MM.1S (cell line): ENCODE data around the gene ADAMTS7.
"Not testable (repeated sequence)": the region's sequence is repeated elsewhere in the genome, so short reads cannot be mapped to it uniquely, and the experiment has no call there.

Experiments used
- EZH2 ChIP-seq: fragments of 300-600 bp; sonication (generic); optimal IDR thresholded peaks from 2 replicates; pipeline ENCODE3; 2017; ENCODE audit warnings: low read depth, mild to moderate bottlenecking, antibody characterized with exemption, low read length, mixed read lengths
- TF ChIP-seq, protein P1 (sequence below): fragments of 300-600 bp; sonication (generic); IDR thresholded peaks from 2 replicates; pipeline ENCODE4 v1.5.1; 2016; ENCODE audit warnings: antibody characterized with exemption, low read length, mixed read lengths

- TF ChIP-seq, protein P1, sequence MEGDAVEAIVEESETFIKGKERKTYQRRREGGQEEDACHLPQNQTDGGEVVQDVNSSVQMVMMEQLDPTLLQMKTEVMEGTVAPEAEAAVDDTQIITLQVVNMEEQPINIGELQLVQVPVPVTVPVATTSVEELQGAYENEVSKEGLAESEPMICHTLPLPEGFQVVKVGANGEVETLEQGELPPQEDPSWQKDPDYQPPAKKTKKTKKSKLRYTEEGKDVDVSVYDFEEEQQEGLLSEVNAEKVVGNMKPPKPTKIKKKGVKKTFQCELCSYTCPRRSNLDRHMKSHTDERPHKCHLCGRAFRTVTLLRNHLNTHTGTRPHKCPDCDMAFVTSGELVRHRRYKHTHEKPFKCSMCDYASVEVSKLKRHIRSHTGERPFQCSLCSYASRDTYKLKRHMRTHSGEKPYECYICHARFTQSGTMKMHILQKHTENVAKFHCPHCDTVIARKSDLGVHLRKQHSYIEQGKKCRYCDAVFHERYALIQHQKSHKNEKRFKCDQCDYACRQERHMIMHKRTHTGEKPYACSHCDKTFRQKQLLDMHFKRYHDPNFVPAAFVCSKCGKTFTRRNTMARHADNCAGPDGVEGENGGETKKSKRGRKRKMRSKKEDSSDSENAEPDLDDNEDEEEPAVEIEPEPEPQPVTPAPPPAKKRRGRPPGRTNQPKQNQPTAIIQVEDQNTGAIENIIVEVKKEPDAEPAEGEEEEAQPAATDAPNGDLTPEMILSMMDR: not testable (repeated sequence)
- not testable (repeated sequence) for TF ChIP-seq EZH2
Observed at GRCh38 chr15:78773765-78774450, 37.4 kb downstream of the ADAMTS7 start.
